Measurements from ENCODE around the gene IL13.

GRCh38 chr5:132627470-132627869 is 30.5 kb upstream of the IL13 start:
- no peak for TF ChIP-seq CTCF (IDR thresholded peaks at IDR 0.05; ENCODE audit: poor library complexity, severe bottlenecking)
- TF ChIP-seq MXI1 (conservative IDR thresholded peaks at IDR 0.05; ENCODE audit: poor library complexity, severe bottlenecking), result no peak
- TF ChIP-seq EZH2 (IDR thresholded peaks at IDR 0.05; ENCODE audit: borderline replicate concordance, insufficient read depth, low read length, poor library complexity, severe bottlenecking), result no peak
- no peak for TF ChIP-seq TAF1 (IDR thresholded peaks at IDR 0.05; ENCODE audit: low read depth)
- no peak for TF ChIP-seq RAD21 (conservative IDR thresholded peaks at IDR 0.05)

All from neural cell (in vitro differentiated cells).